KOPT-K1 (cell line): ENCODE data around the gene ANO10.

Experiments used
- H3K27ac ChIP-seq: fragments of 200-600 bp; sonication (generic); 2 replicates; pipeline ENCODE4 v1.5.1; 2016; ENCODE audit warnings: antibody characterized with exemption, mild to moderate bottlenecking, low read depth, low read length; ENCODE audit not compliant: poor library complexity, severe bottlenecking
- H3K36me3 ChIP-seq: fragments of 200-600 bp; sonication (generic); 2 replicates; pipeline ENCODE4 v1.5.1; 2017; ENCODE audit warnings: antibody characterized with exemption, mild to moderate bottlenecking, low read length, moderate library complexity; ENCODE audit not compliant: insufficient read depth
- H3K9me3 ChIP-seq: fragments of 200-600 bp; sonication (generic); 2 replicates; pipeline ENCODE4 v1.5.1; 2017; ENCODE audit warnings: antibody characterized with exemption, low read length, mild to moderate bottlenecking; ENCODE audit not compliant: insufficient read depth, poor library complexity, severe bottlenecking

ANO10 gene

DNA sequence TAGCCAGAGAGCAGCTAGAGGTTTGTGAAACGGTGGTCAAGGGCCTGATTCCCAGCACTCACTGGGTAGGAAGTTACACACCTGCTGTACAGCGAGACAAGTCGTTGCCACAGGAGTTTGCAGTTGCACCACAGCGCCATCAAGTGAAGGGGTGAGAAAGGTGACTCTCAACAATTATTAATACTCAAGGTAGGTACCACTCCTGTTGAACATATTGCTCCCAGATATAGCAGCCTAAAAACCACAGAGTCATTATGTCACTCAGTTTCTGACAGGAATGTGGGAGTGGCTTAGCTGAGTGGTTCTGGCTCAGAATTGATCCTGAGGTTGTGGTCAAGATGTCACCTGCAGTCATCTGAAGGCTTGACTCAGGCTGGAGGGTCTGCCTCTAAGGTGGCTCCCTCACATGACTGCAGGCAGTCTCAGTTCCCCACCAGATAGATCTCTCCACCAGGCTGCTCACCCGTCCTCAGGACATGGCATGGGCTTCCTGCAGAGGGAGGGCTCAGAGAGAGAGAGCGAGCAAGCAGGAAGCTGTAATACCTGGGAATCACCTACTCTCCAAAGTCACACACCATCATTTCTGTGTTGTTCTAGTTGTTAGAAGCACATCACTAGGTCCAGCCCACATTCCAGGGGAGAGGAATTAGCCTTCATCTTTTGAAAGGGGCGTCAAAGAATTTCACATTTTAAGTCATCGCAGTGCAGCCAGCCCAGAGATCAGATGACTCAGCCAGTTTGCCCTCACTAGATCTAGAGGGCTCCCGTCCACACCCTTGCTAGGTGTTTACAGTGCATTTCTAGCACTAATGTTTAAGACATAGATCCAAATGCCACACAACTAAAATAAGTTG lies 17.0 kb upstream of the ANO10 start:
- H3K9me3 ChIP-seq, result no peaks in the 10 kb centered on the region
- H3K36me3 ChIP-seq, result no peaks in the 10 kb centered on the region
- no peak overlapping the region for H3K27ac ChIP-seq

DNA sequence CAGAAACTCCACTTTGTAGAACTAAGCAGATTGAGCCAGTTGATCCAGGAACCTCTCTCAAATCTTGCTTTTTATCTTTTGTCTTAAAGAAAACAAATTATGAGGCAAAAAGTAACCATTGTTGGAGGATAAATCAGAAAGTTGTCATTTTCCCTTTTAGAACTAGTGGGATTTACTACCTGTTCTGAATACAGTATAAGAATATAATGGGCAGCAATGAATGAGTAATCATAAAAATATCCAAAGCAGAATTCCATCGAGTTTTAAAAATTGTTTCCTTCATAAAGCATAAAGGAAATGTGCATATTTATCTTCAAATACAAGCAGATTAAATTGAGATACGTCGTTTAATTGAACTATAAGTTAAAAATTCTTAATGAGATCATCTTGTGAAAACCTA lies 15.9 kb upstream of the ANO10 start:
- Histone ChIP-seq H3K27ac (no peak overlapping the region), H3K9me3 (no peaks in the 10 kb centered on the region), H3K36me3 (no peaks in the 10 kb centered on the region)

DNA sequence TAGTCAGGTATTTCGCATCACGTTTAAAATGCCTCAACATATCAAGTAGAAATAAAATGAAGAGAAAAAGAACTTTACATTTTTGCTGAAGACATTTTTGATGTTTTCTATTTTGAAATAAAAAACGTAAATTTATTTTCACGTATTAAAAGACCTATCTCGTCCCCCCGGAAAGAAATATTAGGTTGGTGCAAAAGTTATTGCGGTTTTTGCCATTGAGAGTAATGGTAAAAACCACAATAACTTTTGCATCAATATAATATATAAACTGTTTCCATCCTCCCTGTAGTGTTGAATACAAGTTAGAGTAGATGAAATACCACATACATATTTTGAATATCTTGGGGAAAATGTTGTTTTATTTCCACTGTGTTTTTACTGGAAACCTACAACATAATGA lies 11.2 kb upstream of the ANO10 start:
- no peaks in the 10 kb centered on the region for H3K36me3 ChIP-seq
- H3K9me3 ChIP-seq, result peaks cover 5% of the 10 kb centered on the region
- H3K27ac ChIP-seq, result no peak overlapping the region

DNA sequence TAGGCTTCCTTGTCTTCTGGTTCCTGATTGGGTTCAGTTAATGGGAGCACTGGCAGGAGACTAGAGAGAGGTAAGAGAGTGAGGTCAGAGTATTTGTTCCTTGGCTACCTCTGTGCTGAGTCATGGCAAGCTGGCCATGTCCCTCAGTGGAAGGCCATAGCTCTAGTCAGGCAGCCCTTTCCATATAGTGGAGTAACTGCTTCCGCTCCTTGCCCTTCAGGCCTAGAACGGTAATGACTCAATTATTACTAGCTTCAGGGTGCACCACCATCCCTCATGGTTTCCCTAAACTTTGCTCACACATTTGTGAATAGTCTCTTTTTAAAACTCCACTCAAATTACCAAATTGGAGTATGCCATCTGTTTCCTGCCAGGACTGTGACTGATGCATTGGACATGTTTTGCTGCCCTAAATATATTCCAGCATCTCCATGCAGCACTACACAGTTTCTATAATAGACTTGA lies 10.5 kb upstream of the ANO10 start:
- Histone ChIP-seq H3K36me3 (no peaks in the 10 kb centered on the region), H3K27ac (no peak overlapping the region), H3K9me3 (peaks cover 5% of the 10 kb centered on the region)

DNA sequence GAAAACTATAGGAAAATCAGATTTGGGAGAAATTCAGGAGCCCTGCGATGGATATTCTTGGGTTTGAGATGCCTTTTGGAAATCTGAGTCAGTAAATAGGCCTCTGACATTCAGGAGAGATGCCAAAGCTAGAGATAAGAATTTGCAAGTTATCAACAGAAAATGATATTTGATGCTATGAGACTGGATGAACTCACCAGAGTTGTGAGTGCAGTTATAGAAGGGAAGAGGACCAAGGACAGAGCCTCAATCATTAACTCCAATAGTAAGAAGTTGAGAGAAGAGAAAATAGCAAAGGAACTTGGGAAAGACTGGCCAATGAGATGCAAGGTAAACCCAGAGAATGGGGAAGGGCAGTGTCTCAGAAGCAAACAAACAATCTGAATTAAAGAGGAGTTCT lies 7.9 kb upstream of the ANO10 start:
- H3K36me3 ChIP-seq, result no peaks in the 10 kb centered on the region
- peaks cover 5% of the 10 kb centered on the region for H3K9me3 ChIP-seq
- H3K27ac ChIP-seq, result no peak overlapping the region

DNA sequence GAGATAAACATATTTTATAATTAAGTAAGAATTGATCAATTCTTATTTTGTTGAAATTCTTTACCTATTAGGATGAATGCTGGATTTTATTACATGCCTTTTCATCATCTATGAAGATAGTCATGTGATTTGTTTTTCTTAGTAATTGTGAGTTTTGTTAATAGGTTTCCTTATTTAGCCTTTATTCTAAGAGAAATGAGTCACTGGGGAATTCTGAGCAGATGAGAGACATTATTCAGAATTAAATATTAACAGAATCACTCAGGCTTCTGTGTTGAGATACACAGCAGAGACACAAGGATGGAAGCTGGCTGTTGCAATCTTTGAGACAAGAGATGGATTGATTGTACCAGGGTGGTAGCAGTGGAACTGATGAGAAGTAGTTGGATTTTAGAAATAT lies 7.4 kb upstream of the ANO10 start:
- peaks cover 5% of the 10 kb centered on the region for H3K9me3 ChIP-seq
- H3K27ac ChIP-seq, result no peak overlapping the region
- no peaks in the 10 kb centered on the region for H3K36me3 ChIP-seq

DNA sequence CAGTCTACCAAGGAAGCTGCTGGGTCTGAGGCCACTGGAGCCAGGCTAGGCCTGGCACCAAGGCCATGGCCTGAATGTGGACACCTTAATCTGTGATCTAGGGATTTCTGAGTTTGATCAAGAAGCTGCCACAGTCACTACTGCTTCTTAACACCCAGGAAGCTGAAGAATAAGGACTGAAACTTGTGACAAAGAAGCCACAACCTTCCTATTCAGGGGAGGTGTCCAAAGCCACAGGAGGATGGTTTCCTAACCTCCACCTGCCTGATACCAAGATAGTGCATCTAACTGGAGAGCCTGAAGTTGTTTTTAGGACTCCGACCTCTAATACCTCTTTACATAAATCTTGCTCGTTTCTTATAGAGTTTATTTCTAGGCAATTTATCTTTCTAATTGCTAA lies 5.5 kb upstream of the ANO10 start:
- Histone ChIP-seq H3K27ac (no peak overlapping the region), H3K9me3 (peaks cover 5% of the 10 kb centered on the region), H3K36me3 (no peaks in the 10 kb centered on the region)

DNA sequence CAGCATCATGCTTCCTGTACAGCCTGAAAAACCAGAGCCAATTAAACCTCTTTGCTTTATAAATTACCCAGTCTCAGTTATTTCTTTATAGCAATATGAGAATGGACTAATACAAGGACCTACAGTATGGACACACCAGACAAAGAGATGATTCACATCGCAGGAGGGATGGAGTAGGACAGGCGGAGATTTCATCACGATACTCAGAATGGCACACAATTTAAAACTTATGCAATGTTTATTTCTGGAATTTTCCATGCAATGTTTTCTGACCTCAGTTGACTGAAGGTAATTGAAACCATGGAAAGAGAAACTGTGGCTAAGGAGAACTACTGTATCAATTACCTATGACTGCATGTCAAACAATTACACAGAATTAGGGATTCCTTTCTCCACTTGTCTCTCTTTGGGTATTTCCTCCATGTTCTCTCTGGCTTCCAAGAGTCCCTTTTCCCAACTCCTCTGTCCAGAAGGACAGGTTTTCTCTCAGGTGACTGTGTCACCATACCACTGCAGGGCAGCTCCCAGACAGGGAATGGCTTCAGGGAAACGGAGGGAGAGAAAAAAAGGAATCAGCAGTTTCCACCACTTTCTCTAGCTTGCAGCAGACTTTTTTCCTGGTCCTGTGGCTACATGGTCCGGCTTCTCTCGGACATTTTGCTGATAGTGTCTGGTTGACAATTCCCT lies 3.0 kb upstream of the ANO10 start:
- no peak overlapping the region for H3K27ac ChIP-seq
- H3K9me3 ChIP-seq, result peaks cover 5% of the 10 kb centered on the region
- H3K36me3 ChIP-seq, result no peaks in the 10 kb centered on the region

DNA sequence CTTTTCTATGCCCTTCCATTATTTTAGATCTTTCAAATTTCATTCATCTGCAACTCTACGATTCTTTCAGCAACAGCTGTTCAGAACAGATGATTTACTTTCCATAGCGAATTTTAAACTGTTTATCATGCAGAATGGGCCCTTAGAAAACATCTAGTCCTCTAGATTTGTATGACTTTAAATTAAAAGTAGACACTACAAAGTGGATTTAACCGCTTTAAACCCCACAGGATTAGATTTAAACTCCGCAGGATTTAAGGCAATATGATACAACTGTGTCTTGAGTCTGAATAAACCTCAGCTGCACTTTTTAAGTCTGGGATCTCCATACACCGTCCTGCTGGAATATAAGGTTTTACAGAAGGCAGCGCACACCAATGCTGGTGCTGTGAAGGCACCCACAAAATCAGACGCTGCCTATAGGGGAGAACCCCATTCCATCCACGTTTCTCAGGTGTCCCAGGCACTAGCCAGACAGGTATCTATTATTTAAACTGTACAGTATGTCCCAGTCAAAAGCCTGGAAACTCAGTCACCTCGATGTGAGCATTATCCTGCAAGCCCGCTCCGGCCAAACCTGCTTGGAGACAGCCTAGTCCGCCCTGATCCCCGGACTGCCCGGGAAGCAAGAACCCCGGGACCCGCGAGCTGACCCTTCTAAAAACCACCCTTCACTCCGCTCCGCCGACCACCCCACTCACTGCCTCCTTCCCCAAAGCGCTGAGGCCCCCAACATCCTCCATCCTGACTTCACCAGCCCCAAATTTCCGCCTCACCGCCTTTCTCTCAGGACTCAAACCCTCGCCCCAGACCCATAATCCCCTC lies 768 bp downstream of the ANO10 start:
- Histone ChIP-seq H3K9me3 (no peaks in the 10 kb centered on the region), H3K36me3 (no peaks in the 10 kb centered on the region), H3K27ac (no peak overlapping the region)

DNA sequence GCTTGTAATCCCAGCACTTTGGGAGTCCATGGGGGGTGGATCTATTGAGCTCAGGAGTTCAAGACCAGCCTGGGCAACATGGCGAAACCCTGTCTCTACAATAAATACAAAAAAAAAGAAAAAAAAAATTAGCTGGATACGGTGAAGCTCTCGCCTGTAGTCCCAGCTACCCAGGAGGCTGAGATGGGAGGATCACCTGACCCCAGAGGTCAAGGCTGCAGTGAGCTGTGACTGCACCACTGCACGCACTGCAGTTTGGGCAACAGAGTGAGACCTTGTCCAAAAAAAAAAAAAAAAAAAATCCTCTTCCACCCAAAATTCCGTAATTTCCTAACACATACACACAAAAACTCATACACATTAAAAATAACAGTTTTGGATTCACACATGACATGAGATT lies 2.2 kb downstream of the ANO10 start:
- H3K27ac ChIP-seq, result no peak overlapping the region
- H3K36me3 ChIP-seq, result no peaks in the 10 kb centered on the region
- H3K9me3 ChIP-seq, result no peaks in the 10 kb centered on the region

DNA sequence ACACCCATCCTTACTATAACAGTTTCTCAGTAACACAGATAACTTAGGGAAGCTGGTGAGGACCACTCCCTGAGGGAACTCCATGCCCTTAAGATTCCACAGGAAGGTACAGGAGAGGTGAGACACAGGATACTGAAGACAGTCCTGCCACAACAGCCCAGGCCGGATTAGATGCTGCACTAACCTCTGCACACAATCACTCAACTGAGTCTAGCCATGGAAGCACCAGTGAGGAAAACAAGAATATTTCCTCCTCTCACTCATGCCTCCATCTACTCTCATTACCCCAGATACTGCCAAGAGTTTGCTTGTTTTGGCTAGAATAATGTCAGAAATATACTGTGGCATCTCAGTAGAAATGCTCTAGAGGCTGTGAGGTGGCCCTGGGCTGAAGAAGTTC lies 3.7 kb downstream of the ANO10 start:
- H3K27ac ChIP-seq, result no peak overlapping the region
- H3K9me3 ChIP-seq, result no peaks in the 10 kb centered on the region
- no peaks in the 10 kb centered on the region for H3K36me3 ChIP-seq

DNA sequence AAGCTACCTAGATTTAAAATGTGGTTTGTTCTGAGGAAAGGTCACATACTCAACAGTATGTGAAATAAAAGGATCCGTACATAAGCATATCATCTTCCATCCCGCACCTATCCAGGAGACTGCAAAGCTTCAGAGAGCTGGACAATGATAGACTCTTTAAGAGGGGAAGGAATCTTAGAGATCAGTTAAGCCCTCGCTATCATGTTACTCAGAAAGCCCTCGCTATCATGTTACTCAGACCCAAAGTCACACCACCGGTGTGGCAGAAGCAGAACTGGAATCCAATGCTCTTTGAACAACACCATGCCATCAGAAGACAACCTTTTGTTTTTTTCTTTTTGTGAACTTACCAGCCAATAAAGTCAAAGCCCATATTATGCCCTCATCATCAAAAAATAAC lies 5.8 kb downstream of the ANO10 start:
- Histone ChIP-seq H3K9me3 (no peaks in the 10 kb centered on the region), H3K36me3 (no peaks in the 10 kb centered on the region), H3K27ac (no peak overlapping the region)

DNA sequence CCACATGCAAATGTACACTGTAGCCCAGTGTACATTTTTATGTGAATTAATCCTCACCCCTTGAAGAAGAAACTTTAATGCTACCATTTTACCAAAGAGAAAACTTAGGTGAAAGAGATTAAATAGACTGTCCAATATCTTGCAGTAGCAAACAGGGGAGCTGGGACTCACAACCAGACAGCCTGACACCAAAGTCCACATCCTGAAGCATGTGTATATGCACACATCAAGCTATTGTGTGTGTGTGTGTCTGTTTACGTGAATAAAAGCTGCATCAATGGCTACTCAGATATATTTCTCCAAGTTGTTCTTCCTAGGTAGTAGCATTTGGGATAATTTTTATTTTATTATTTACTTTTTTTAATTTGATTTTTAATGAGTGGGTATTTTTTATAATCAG lies 6.7 kb downstream of the ANO10 start:
- Histone ChIP-seq H3K27ac (no peak overlapping the region), H3K36me3 (no peaks in the 10 kb centered on the region), H3K9me3 (no peaks in the 10 kb centered on the region)

DNA sequence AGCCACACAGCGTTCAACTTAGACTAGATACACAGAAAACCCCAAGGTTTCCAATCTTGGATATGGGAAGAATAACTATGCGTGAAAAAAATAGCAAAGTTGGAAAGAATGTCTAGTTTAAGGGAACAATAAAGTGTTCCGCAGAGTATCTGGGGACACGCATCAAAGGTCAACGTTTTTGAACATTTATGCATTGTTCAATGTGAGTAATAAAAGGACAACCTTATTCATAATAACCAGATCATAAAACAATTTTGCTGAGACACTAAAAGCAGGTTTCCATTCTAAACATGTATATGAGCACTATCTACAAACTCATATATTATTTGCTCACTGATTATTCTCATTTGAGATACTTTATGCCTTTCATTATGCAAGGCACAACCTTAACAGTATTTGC lies 7.8 kb downstream of the ANO10 start:
- H3K36me3 ChIP-seq, result no peaks in the 10 kb centered on the region
- H3K9me3 ChIP-seq, result no peaks in the 10 kb centered on the region
- no peak overlapping the region for H3K27ac ChIP-seq

DNA sequence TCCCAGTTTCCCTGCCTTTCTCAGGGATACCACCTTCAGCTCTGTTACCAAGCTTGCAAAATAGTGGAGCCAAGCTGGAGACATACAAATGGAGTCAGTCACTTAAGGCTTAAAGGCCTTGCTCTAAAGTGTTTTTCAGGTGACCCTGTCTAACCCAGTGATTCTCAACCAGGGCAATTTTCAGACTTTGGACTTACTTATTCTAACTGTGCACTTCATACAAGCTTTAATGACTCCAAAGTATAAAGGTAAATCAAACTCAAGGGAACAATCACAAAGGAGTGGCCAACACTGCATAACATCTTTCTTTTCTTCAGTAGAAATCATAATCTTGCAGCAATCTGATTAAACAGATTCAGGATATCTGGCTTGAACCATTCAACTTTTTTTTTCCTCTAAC lies 9.4 kb downstream of the ANO10 start:
- H3K36me3 ChIP-seq, result no peaks in the 10 kb centered on the region
- no peaks in the 10 kb centered on the region for H3K9me3 ChIP-seq
- no peak overlapping the region for H3K27ac ChIP-seq
